B cell (primary cell): ENCODE data around the gene ZNF175. TPM values are rescaled to one million over a fixed set of nuclear protein-coding genes. Genes with fewer than 3 reads are reported as not detected.

ENCODE experiments used
- ATAC-seq: fragments of 200-7000 bp; cut with Tn5 transposase; one replicate; pipeline ENCODE4 v1.10.0; 2021; ENCODE audit warnings: low read depth, mild to moderate bottlenecking, moderate number of reproducible peaks, moderate library complexity
- CTCF ChIA-PET: fragments of 350-600 bp; sonication (Branson Sonifier 250); formaldehyde crosslinking; loops from one replicate; lab custom pipeline; 2021; ENCODE audit warnings: antibody characterized with exemption, inconsistent platforms; lab: Charles Lee
- POLR2A ChIA-PET: fragments of 350-600 bp; sonication (Branson Sonifier 250); formaldehyde crosslinking; loops from one replicate; lab custom pipeline; 2021; ENCODE audit warnings: antibody characterized with exemption; lab: Charles Lee
- DNase-seq: peaks from one replicate; pipeline ENCODE4 v3.0.0; 2013
- H2AFZ ChIP-seq: 2 replicates; pipeline ENCODE4 v1.6.1; 2012; ENCODE audit warnings: mild to moderate bottlenecking, low read depth, low read length; ENCODE audit not compliant: insufficient read depth, poor library complexity, severe bottlenecking
- H3K27ac ChIP-seq, 2 donors: 1 replicate in 1 of 2; 2 replicates in 1 of 2; pipeline ENCODE4 v1.5.1; 2012 to 2013; ENCODE audit warnings: low read length in 2 of 2, mild to moderate bottlenecking in 2 of 2, moderate library complexity in 1 of 2
- H3K27me3 ChIP-seq, 4 experiments: fragments of 200-600 bp in 1 of 4; sonication (generic) in 1 of 4; replicated peaks in 1 of 4; 1 replicate in 2 of 4; 2 replicates in 2 of 4; pipeline versions ENCODE4 v1.6.1 to v1.7.0; 2013 to 2016; ENCODE audit warnings: low read length in 3 of 4, mild to moderate bottlenecking in 2 of 4, mixed read lengths in 1 of 4, moderate library complexity in 1 of 4; ENCODE audit not compliant: insufficient read depth in 4 of 4, control insufficient read depth in 3 of 4; ENCODE audit errors: control extremely low read depth in 1 of 4
- H3K36me3 ChIP-seq, 2 experiments: replicated peaks in 1 of 2; 1 replicate in 1 of 2; 2 replicates in 1 of 2; pipeline versions ENCODE4 v1.6.1 to v1.7.1; 2013; ENCODE audit warnings: low read length in 1 of 2; ENCODE audit not compliant: insufficient read depth in 2 of 2, control insufficient read depth in 1 of 2; ENCODE audit errors: control extremely low read depth in 1 of 2, extremely low read depth in 1 of 2
- H3K4me1 ChIP-seq, 2 donors: fragments of 200-600 bp in 1 of 2; sonication (generic) in 1 of 2; 1 replicate in 1 of 2; 2 replicates in 1 of 2; pipeline versions ENCODE4 v1.5.1 to v1.6.1; 2013 to 2017; ENCODE audit warnings: low read length in 2 of 2; ENCODE audit not compliant: control insufficient read depth in 2 of 2, insufficient read depth in 2 of 2
- H3K4me2 ChIP-seq: replicated peaks from 2 replicates; pipeline ENCODE3; 2012; ENCODE audit warnings: mild to moderate bottlenecking, low read depth, low read length; ENCODE audit not compliant: poor library complexity, severe bottlenecking
- H3K4me3 ChIP-seq, 5 experiments: fragments of 200-600 bp in 1 of 5; sonication (generic) in 1 of 5; 1 replicate in 3 of 5; 2 replicates in 2 of 5; pipeline versions ENCODE4 v1.5.1 to v1.7.0; 2011 to 2016; ENCODE audit warnings: low read length in 4 of 5, mild to moderate bottlenecking in 4 of 5, low read depth in 2 of 5, control low read depth in 1 of 5, moderate library complexity in 1 of 5; ENCODE audit not compliant: insufficient read depth in 1 of 5; ENCODE audit errors: control extremely low read depth in 1 of 5, extremely low read depth in 1 of 5
- H3K79me2 ChIP-seq: fragments of 200-600 bp; sonication (generic); one replicate; pipeline ENCODE4 v1.6.0; 2016; ENCODE audit warnings: low read length; ENCODE audit not compliant: control insufficient read depth, insufficient read depth
- H3K9ac ChIP-seq: fragments of 200-600 bp; sonication (generic); 2 replicates; pipeline ENCODE4 v1.6.1; 2017; ENCODE audit warnings: mild to moderate bottlenecking, low read length, moderate library complexity
- H3K9me3 ChIP-seq, 3 donors: one replicate each; pipeline versions ENCODE4 v1.6.1 to v1.7.1; 2013; ENCODE audit warnings: low read length in 2 of 3; ENCODE audit not compliant: control insufficient read depth in 2 of 3, insufficient read depth in 1 of 3; ENCODE audit errors: control extremely low read depth in 1 of 3
- H4K20me1 ChIP-seq: 2 replicates; pipeline ENCODE4 v1.6.0; 2012; ENCODE audit warnings: mild to moderate bottlenecking, low read length; ENCODE audit not compliant: insufficient read depth, control insufficient read depth, poor library complexity, severe bottlenecking
- H3K27ac Mint-ChIP-seq: one replicate; pipeline ENCODE4 v1.8.0; 2021; ENCODE audit warnings: mixed read lengths
- H3K27me3 Mint-ChIP-seq: one replicate; pipeline ENCODE4 v1.8.0; 2021; ENCODE audit warnings: mixed read lengths
- H3K4me1 Mint-ChIP-seq: one replicate; pipeline ENCODE4 v1.8.0; 2021; ENCODE audit warnings: mixed read lengths
- H3K4me3 Mint-ChIP-seq: one replicate; pipeline ENCODE4 v1.8.0; 2021; ENCODE audit warnings: mixed read lengths
- H3K9me3 Mint-ChIP-seq: one replicate; pipeline ENCODE4 v1.8.0; 2022; ENCODE audit warnings: mixed read lengths; ENCODE audit not compliant: insufficient read depth
- EZH2 ChIP-seq: IDR thresholded peaks from 2 replicates; pipeline ENCODE4 v1.6.1; 2012; ENCODE audit warnings: borderline replicate concordance, low read depth, mild to moderate bottlenecking, moderate library complexity, low read length; ENCODE audit not compliant: insufficient read depth, poor library complexity, severe bottlenecking
- WGBS: methylation state at CpG from one replicate; pipeline ENCODE4 v1.1.5; 2013; ENCODE audit warnings: missing lambda C conversion rate; ENCODE audit not compliant: insufficient coverage; 5-methylcytosine and 5-hydroxymethylcytosine counted together
- intact Hi-C: fragments of 100-400 bp; cut with micrococcal nuclease; formaldehyde crosslinking; loops from one replicate; pipeline ENCODE4 v1.10.0; 2022
- polyA plus RNA-seq: library from polyadenylated mRNA; depleted of rRNA; stranded (reverse); fragments of >200 nt; gene quantifications from 2 replicates; pipeline ENCODE4 v1.2.3, GENCODE V29; 2012
- total RNA-seq, 2 donors: library from RNA; stranded (reverse); fragments of 120-200 nt in 1 of 2; gene quantifications; 1 replicate in 1 of 2; 2 replicates in 1 of 2; pipeline versions ENCODE4 v1.2.3 to v1.2.4, GENCODE V29; 2013 to 2022
- TF ChIP-seq, protein P1 (sequence below): fragments of 200-600 bp; IDR thresholded peaks from one replicate; pipeline ENCODE4 v1.8.0; 2022; ENCODE audit warnings: antibody characterized with exemption, mild to moderate bottlenecking

Gene ZNF175
- total and polyA plus RNA-seq, 2 donors (not counting 1 experiment from before 2014, with no cell fraction given): 4.6 to 31.3 TPM

DNA sequence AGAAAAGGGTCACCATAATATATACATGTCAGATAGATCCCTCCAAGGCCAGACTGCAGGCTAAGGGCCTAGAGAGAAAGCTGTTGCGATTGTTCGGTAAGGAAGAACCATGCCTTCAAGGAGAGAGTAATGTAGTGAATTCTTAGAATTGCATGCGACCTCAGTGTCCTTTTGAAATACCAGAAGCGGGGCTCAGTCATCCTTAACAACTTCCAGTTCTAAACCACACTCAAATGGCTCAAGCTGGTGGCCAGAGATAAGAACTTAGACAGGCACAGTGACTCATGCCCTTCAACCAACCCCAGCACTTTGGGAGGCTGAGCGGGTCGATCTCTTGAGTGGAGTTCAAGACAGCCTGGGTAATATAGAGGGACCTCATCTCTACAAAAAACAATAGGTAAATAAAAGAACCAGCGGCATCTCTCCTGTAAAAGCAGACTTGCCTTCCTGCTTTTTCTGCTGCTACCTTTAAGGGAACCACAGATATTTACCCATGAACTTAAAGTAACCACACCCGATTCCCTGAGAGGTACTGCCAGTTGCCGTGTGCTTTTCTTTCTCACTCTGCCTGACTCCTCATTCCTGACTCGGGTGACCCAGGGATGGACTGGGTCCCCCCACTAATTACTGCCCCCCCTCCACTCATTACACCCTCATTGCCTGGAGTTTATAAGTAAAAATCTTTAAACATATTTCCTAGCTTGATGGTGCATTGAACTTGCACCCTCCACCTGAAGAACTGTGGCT, 24.3 kb upstream of the ZNF175 start:
- TF ChIP-seq, protein P1, sequence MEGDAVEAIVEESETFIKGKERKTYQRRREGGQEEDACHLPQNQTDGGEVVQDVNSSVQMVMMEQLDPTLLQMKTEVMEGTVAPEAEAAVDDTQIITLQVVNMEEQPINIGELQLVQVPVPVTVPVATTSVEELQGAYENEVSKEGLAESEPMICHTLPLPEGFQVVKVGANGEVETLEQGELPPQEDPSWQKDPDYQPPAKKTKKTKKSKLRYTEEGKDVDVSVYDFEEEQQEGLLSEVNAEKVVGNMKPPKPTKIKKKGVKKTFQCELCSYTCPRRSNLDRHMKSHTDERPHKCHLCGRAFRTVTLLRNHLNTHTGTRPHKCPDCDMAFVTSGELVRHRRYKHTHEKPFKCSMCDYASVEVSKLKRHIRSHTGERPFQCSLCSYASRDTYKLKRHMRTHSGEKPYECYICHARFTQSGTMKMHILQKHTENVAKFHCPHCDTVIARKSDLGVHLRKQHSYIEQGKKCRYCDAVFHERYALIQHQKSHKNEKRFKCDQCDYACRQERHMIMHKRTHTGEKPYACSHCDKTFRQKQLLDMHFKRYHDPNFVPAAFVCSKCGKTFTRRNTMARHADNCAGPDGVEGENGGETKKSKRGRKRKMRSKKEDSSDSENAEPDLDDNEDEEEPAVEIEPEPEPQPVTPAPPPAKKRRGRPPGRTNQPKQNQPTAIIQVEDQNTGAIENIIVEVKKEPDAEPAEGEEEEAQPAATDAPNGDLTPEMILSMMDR: no peak
- TF ChIP-seq EZH2: no peak
- intact Hi-C loops: loop anchor here (1.0 kb wide), 1 partner anchor 12 kb away; no protein-coding TSS in a partner anchor
- peak overlapping the region; percentile 79 for H3K4me2 ChIP-seq
- ATAC-seq (no peak), DNase-seq (no peak)
- ChIA-PET CTCF (interaction anchor here (0.7 to 8.0 kb wide), 8 partner anchors 9 to 125 kb away, joined by 3 to 41 read pairs (median 5); no protein-coding TSS in a partner anchor), POLR2A (no interaction called here)
- Mint-ChIP-seq H3K4me3 (peak overlapping the region; percentile 83), H3K4me1 (peaks cover 85% of the 10 kb centered on the region), H3K27me3 (no peaks in the 10 kb centered on the region), H3K27ac (peak overlapping the region; percentile 97), H3K9me3 (no peaks in the 10 kb centered on the region)
- peaks cover 49 to 77% of the 10 kb centered on the region in 2 donors for H3K4me1 ChIP-seq
- H3K27me3 ChIP-seq: no peaks in the 10 kb centered on the region
- no peaks in the 10 kb centered on the region for H4K20me1 ChIP-seq
- no peaks in the 10 kb centered on the region for H3K36me3 ChIP-seq
- H2AFZ ChIP-seq: peak overlapping the region; percentile 36
- H3K9me3 ChIP-seq: peaks cover 0 to 4% (median 0%) of the 10 kb centered on the region in 3 donors
- WGBS: 14% methylated on average over 4 of the region's 10 CpGs
- H3K79me2 ChIP-seq: peaks cover 25% of the 10 kb centered on the region
- H3K27ac ChIP-seq: peak overlapping the region; percentile 43 to 77
- H3K9ac ChIP-seq: peak overlapping the region; percentile 76
- peak overlapping the region in 3 of 5 experiments; percentile 7 to 47 (median 11) for H3K4me3 ChIP-seq
